SU-DHL-6 (cell line): Measurements from ENCODE around the gene PGBD5.

ENCODE experiments used
- H2AFZ ChIP-seq: fragments of 200-600 bp; sonication (generic); 2 replicates; pipeline ENCODE4 v1.6.1; 2014; ENCODE audit warnings: low read depth, mild to moderate bottlenecking, moderate library complexity, mixed read lengths, antibody characterized with exemption, low read length; ENCODE audit not compliant: severe bottlenecking
- H3F3A ChIP-seq: fragments of 200-600 bp; shearing (Covaris generic); 2 replicates; pipeline ENCODE4 v1.6.0; 2016; ENCODE audit warnings: antibody characterized with exemption, mild to moderate bottlenecking; ENCODE audit not compliant: insufficient read depth
- H3K27ac ChIP-seq: fragments of 200-600 bp; sonication (generic); 2 replicates; pipeline ENCODE4 v1.5.1; 2016; ENCODE audit warnings: low read depth, mild to moderate bottlenecking, low read length, moderate library complexity, mixed read lengths
- H3K27me3 ChIP-seq: fragments of 200-600 bp; sonication (generic), shearing (Covaris generic); 2 replicates; pipeline ENCODE4 v1.6.0; 2014; ENCODE audit warnings: mild to moderate bottlenecking, low read length
- H3K36me3 ChIP-seq: fragments of 200-600 bp; sonication (generic); 2 replicates; pipeline ENCODE4 v1.6.1; 2014; ENCODE audit warnings: mild to moderate bottlenecking, low read length, mixed read lengths
- H3K4me2 ChIP-seq: fragments of 300-600, 200-600 bp; shearing (Covaris generic), sonication (generic); 2 replicates; pipeline ENCODE4 v1.6.0; 2014; ENCODE audit warnings: low read length, low read depth, mild to moderate bottlenecking; ENCODE audit not compliant: poor library complexity, severe bottlenecking
- H3K4me3 ChIP-seq: fragments of 200-600 bp; sonication (generic); 2 replicates; pipeline ENCODE4 v1.5.1; 2014; ENCODE audit warnings: antibody characterized with exemption, low read length, mild to moderate bottlenecking, mixed read lengths; ENCODE audit not compliant: insufficient read depth, poor library complexity, severe bottlenecking
- H3K79me2 ChIP-seq: fragments of 200-600 bp; sonication (generic); 2 replicates; pipeline ENCODE4 v1.6.1; 2014; ENCODE audit warnings: mild to moderate bottlenecking, low read length, moderate library complexity; ENCODE audit not compliant: insufficient read depth
- H3K9ac ChIP-seq: fragments of 200-600 bp; sonication (generic); 2 replicates; pipeline ENCODE4 v1.7.0; 2014; ENCODE audit warnings: mild to moderate bottlenecking, low read length
- H3K9me2 ChIP-seq: fragments of 200-600 bp; sonication (generic); replicated peaks from 2 replicates; pipeline ENCODE4 v1.6.1; 2014; ENCODE audit warnings: low read length; ENCODE audit not compliant: insufficient read depth
- H3K9me3 ChIP-seq: fragments of 200-600 bp; sonication (generic); 2 replicates; pipeline ENCODE4 v1.6.1; 2014; ENCODE audit warnings: low read length, mixed read lengths; ENCODE audit not compliant: insufficient read depth
- H4K20me1 ChIP-seq: fragments of 200-600 bp; sonication (generic); 2 replicates; pipeline ENCODE4 v1.6.1; 2014; ENCODE audit warnings: low read depth, mild to moderate bottlenecking, antibody characterized with exemption, low read length, moderate library complexity, mixed read lengths
- EZH2phosphoT487 ChIP-seq: fragments of 200-600 bp; sonication (generic), shearing (Covaris generic); conservative IDR thresholded peaks from 2 replicates; pipeline ENCODE4 v1.6.1; 2018; ENCODE audit warnings: mild to moderate bottlenecking, antibody characterized with exemption, low read length, moderate library complexity, mixed read lengths
- TF ChIP-seq, protein P1 (sequence below): fragments of 200-600 bp; sonication (generic); IDR thresholded peaks from one replicate; pipeline ENCODE4 v1.5.1; 2017; ENCODE audit warnings: antibody characterized with exemption, mild to moderate bottlenecking, low read length, moderate library complexity; ENCODE audit not compliant: insufficient read depth, poor library complexity, severe bottlenecking

PGBD5 gene

DNA sequence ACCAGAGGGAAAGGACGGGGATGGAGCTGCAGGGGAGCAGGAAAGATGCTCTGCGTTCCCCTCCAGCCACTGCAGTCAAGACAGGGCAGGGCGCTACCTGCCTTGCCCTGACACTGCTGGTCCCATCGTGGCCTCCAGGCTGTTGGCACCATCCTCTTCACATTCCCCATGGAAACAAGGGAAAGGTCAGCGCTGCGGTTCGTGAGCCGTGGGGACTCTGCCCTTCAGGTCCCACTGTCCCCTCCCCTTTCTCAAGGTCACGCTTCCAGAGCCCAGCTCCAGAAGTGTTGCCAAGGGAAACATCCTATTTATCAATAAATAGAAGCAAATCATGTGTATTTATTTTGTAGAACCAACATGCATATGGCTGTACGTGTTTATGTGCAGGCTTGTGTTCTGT is 56.0 kb downstream of the PGBD5 start:
- H3K9me2 ChIP-seq = no peaks in the 10 kb centered on the region
- no peaks in the 10 kb centered on the region for H3K79me2 ChIP-seq
- TF ChIP-seq EZH2phosphoT487 = no peak
- TF ChIP-seq, protein P1, sequence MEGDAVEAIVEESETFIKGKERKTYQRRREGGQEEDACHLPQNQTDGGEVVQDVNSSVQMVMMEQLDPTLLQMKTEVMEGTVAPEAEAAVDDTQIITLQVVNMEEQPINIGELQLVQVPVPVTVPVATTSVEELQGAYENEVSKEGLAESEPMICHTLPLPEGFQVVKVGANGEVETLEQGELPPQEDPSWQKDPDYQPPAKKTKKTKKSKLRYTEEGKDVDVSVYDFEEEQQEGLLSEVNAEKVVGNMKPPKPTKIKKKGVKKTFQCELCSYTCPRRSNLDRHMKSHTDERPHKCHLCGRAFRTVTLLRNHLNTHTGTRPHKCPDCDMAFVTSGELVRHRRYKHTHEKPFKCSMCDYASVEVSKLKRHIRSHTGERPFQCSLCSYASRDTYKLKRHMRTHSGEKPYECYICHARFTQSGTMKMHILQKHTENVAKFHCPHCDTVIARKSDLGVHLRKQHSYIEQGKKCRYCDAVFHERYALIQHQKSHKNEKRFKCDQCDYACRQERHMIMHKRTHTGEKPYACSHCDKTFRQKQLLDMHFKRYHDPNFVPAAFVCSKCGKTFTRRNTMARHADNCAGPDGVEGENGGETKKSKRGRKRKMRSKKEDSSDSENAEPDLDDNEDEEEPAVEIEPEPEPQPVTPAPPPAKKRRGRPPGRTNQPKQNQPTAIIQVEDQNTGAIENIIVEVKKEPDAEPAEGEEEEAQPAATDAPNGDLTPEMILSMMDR = no peak
- no peaks in the 10 kb centered on the region for H4K20me1 ChIP-seq
- H2AFZ ChIP-seq = no peak overlapping the region
- H3K9me3 ChIP-seq = no peaks in the 10 kb centered on the region
- H3K36me3 ChIP-seq = no peaks in the 10 kb centered on the region
- no peaks in the 10 kb centered on the region for H3K27me3 ChIP-seq
- no peak overlapping the region for H3K27ac ChIP-seq
- no peak overlapping the region for H3K4me3 ChIP-seq
- H3K9ac ChIP-seq = no peak overlapping the region
- H3K4me2 ChIP-seq = no peak overlapping the region
- no peaks in the 10 kb centered on the region for H3F3A ChIP-seq

DNA sequence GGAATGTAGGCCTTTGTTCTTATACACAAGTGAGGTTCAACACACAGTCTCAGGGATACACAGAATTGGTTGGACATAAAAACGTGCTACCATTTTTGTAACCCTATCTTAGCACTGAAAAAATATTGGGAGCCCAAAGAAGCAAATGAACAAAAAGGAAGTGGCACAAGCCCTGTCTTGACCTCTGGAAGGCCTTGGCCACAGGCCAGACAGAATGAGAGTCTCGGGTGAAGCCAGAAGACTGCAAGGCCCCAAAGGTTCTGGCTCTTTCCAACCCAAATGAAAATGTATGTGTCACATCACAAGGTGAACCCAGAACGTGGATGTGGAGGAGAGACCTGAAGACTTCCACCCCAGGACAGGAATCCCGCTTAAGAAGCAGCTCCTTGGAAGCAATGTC is 57.3 kb downstream of the PGBD5 start:
- H3K27me3 ChIP-seq = no peaks in the 10 kb centered on the region
- H3F3A ChIP-seq = no peaks in the 10 kb centered on the region

DNA sequence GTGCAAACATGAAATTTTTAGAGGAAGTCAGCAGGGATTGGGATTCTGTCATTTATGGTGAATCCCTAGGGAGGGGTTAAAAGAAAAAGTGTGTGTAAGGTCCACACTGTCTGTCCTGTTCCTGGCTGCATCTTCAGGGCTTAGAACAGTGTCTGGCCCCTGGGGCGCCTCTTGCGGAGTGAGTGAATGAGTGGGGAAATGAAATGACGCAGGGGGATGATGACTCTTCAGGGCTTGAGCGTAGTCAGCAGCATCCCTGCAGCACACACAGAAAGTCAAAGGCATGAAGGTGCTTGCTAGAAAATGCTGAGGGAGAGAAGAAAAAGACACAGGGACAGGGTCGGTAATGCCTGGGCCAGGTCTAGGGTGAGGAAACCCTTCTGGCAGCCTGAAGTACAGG is 57.8 kb downstream of the PGBD5 start:
- Histone ChIP-seq H3K4me3 (no peak overlapping the region), H3K9me3 (no peaks in the 10 kb centered on the region), H3K9ac (no peak overlapping the region), H3K9me2 (no peaks in the 10 kb centered on the region), H3K79me2 (no peaks in the 10 kb centered on the region), H3K4me2 (no peak overlapping the region), H2AFZ (no peak overlapping the region), H3F3A (no peaks in the 10 kb centered on the region), H3K27me3 (no peaks in the 10 kb centered on the region), H3K36me3 (no peaks in the 10 kb centered on the region), H4K20me1 (no peaks in the 10 kb centered on the region), H3K27ac (no peak overlapping the region)
- no peak for TF ChIP-seq EZH2phosphoT487
- TF ChIP-seq, protein P1 = no peak

More for the DNA sequence above, 57.3 kb downstream of the PGBD5 start:
- no peak overlapping the region for H3K4me2 ChIP-seq
- H2AFZ ChIP-seq = no peak overlapping the region
- no peaks in the 10 kb centered on the region for H4K20me1 ChIP-seq
- no peak overlapping the region for H3K9ac ChIP-seq
- no peaks in the 10 kb centered on the region for H3K9me3 ChIP-seq
- H3K9me2 ChIP-seq = no peaks in the 10 kb centered on the region
- TF ChIP-seq EZH2phosphoT487 = no peak
- TF ChIP-seq, protein P1 = no peak
- H3K4me3 ChIP-seq = no peak overlapping the region
- no peaks in the 10 kb centered on the region for H3K79me2 ChIP-seq
- no peak overlapping the region for H3K27ac ChIP-seq
- H3K36me3 ChIP-seq = no peaks in the 10 kb centered on the region

DNA sequence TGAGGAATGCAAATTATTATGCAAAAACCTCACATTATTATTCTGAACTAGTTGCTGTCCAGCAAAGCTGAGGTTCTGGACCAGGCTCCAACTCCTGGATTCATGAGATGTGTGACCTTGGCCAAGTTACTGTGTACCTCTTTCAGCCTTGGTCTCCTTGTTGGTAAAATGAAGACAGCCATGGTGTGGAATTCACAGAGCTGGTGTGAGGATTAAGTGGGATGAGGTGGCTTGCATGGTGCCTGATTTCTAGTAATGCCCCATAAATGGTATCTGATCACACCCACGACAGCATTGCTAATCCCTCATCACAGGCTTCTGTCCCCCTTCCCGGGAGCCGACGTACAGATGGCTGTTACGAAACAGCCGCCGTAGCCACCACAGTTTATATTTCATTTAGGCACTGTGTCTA is 59.6 kb downstream of the PGBD5 start:
- no peak for TF ChIP-seq EZH2phosphoT487
- TF ChIP-seq, protein P1 = no peak
- Histone ChIP-seq H3K27me3 (no peaks in the 10 kb centered on the region), H3K4me3 (no peak overlapping the region), H2AFZ (no peak overlapping the region), H3K79me2 (no peaks in the 10 kb centered on the region), H3K27ac (no peak overlapping the region), H3K9ac (no peak overlapping the region), H3K36me3 (no peaks in the 10 kb centered on the region), H4K20me1 (no peaks in the 10 kb centered on the region), H3K9me3 (no peaks in the 10 kb centered on the region), H3K9me2 (no peaks in the 10 kb centered on the region), H3K4me2 (no peak overlapping the region), H3F3A (no peaks in the 10 kb centered on the region)
